CD4-positive, alpha-beta T cell treated with Interleukin-4 for 4 hours (primary cell): ENCODE measurements around the gene RHOBTB1.
"Not testable (repeated sequence)": the region's sequence is repeated elsewhere in the genome, so short reads cannot be mapped to it uniquely, and the experiment has no call there.

Experiments used
- DNase-seq: peaks from one replicate; pipeline ENCODE4 v3.0.0-alpha.2; 2020

Gene RHOBTB1

GRCh38 chr10:60944058-60944909 is at the start of gene RHOBTB1:
RHOBTB1 (minus strand) TSS chr10:60944185; CDS start chr10:60911542, 32,643 bp downstream.
- no peak for DNase-seq

- DNase-seq, result no peak
Observed at GRCh38 chr10:60992636-60993035, 48.7 kb upstream of the RHOBTB1 start.

GRCh38 chr10:60990663-60991062 is 46.7 kb upstream of the RHOBTB1 start:
- no peak for DNase-seq

GRCh38 chr10:60989400-60989876 is 45.5 kb upstream of the RHOBTB1 start:
- no peak for DNase-seq

GRCh38 chr10:60986791-60987190 is 42.8 kb upstream of the RHOBTB1 start:
- no peak for DNase-seq

- DNase-seq, result no peak
Observed at GRCh38 chr10:60985951-60986350, 42.0 kb upstream of the RHOBTB1 start.

GRCh38 chr10:60980997-60981396 is 37.0 kb upstream of the RHOBTB1 start:
- DNase-seq, result no peak

GRCh38 chr10:60979667-60980104 is 35.7 kb upstream of the RHOBTB1 start:
- DNase-seq, result no peak

GRCh38 chr10:60978287-60979115 is 34.5 kb upstream of the RHOBTB1 start:
- no peak for DNase-seq

GRCh38 chr10:60977161-60978122 is 33.5 kb upstream of the RHOBTB1 start:
- DNase-seq, result no peak

- DNase-seq, result no peak
Observed at GRCh38 chr10:60976687-60977086, 32.7 kb upstream of the RHOBTB1 start.

- DNase-seq, result no peak
Observed at GRCh38 chr10:60975716-60976115, 31.7 kb upstream of the RHOBTB1 start.

- DNase-seq, result no peak
Observed at GRCh38 chr10:60974463-60975149, 30.6 kb upstream of the RHOBTB1 start.

GRCh38 chr10:60973086-60973485 is 29.1 kb upstream of the RHOBTB1 start:
- no peak for DNase-seq

GRCh38 chr10:60972181-60972580 is 28.2 kb upstream of the RHOBTB1 start:
- DNase-seq, result not testable (repeated sequence)

- no peak for DNase-seq
Observed at GRCh38 chr10:60970526-60970925, 26.5 kb upstream of the RHOBTB1 start.

- DNase-seq, result no peak
Observed at GRCh38 chr10:60968504-60968903, 24.5 kb upstream of the RHOBTB1 start.

GRCh38 chr10:60967854-60968484 is 24.0 kb upstream of the RHOBTB1 start:
- DNase-seq, result no peak

- DNase-seq, result no peak
Observed at GRCh38 chr10:60967260-60967659, 23.3 kb upstream of the RHOBTB1 start.

GRCh38 chr10:60965696-60966095 is 21.7 kb upstream of the RHOBTB1 start:
- DNase-seq, result no peak
